Measurements from ENCODE around the gene ANKS1A. TPM values are rescaled to one million over a fixed set of nuclear protein-coding genes. Genes with fewer than 3 reads are reported as not detected.

The ANKS1A gene
- polyA plus RNA-seq, 3 donors: 1.7 to 8.0 (median 3.1) TPM

GRCh38 chr6:35038076-35038475 lies 149.0 kb downstream of the ANKS1A start:
- Mint-ChIP-seq H3K27ac (peak overlapping the region in 2 of 7 donors; percentile 46 to 55), H3K4me3 (no peak overlapping the region), H3K27me3 (ENCODE audit: low read depth in 3 of 3) (peaks cover 0 to 1% (median 0%) of the 10 kb centered on the region in 3 donors), H3K36me3 (peaks cover 42 to 55% of the 10 kb centered on the region in 2 donors), H3K9me3 (no peaks in the 10 kb centered on the region), H3K4me1 (peaks cover 52% of the 10 kb centered on the region)
- H3K9ac ChIP-seq (ENCODE audit: insufficient read depth, low read length, poor library complexity, severe bottlenecking): no peak overlapping the region
- TF ChIP-seq CTCF (IDR thresholded peaks at IDR 0.05): no peak
- peaks cover 8% of the 10 kb centered on the region for H3K79me2 ChIP-seq (ENCODE audit: insufficient read depth, low read length)
- H3K4me3 ChIP-seq (replicated peaks in 1 of 3; ENCODE audit: low read depth in 2 of 3, low read length in 3 of 3): no peak overlapping the region
- WGBS (ENCODE audit: insufficient coverage): 93% methylated on average over 3 of the region's 5 CpGs
- H3K9me3 ChIP-seq (replicated peaks in 1 of 2; ENCODE audit: control insufficient read depth in 1 of 2, insufficient read depth in 1 of 2, low read length in 2 of 2): no peaks in the 10 kb centered on the region
- intact Hi-C loops (cut with micrococcal nuclease): no loop called here
- no peak overlapping the region for H3K4me2 ChIP-seq (replicated peaks; ENCODE audit: extremely low read depth, low read length, poor library complexity, severe bottlenecking)
- no peak for DNase-seq
- H3K36me3 ChIP-seq (replicated peaks in 1 of 2; ENCODE audit: control insufficient read depth in 1 of 2, insufficient read depth in 2 of 2, low read length in 2 of 2): peaks cover 12 to 34% of the 10 kb centered on the region in 2 donors
- H3K27ac ChIP-seq (ENCODE audit: low read depth in 1 of 2, low read length in 2 of 2): no peak overlapping the region
- peaks cover 3% of the 10 kb centered on the region for H4K20me1 ChIP-seq (ENCODE audit: insufficient read depth, low read length)
- H2AFZ ChIP-seq (ENCODE audit: insufficient read depth, low read depth, low read length, poor library complexity, severe bottlenecking): no peak overlapping the region
- no peaks in the 10 kb centered on the region for H3K27me3 ChIP-seq (ENCODE audit: control insufficient read depth in 2 of 2, insufficient read depth in 2 of 2, low read length in 2 of 2)
- H3K4me1 ChIP-seq (ENCODE audit: control insufficient read depth in 1 of 2, insufficient read depth in 2 of 2, low read length in 2 of 2): peaks cover 34 to 50% of the 10 kb centered on the region in 2 donors

DNA sequence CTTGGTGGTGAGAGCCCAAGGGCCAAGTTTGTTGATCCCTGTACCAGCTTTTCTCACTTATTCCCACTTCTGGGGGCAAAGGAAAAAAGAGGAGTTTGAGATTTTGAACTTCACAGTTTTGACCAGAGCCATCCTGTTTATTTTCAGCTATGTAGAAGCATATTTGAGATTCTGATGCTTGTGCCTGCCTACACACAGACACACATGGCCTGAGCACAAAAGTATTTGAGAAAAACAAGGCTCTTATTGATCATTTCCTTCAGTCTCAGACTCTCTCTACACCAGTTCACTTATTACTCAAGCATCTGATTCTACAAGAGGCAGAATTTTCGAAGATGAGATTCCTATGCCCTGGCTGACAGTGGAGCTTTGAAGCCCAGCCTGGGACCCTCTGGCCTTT lies 151.3 kb downstream of the ANKS1A start:
- Mint-ChIP-seq H3K4me3 (no peak overlapping the region), H3K9me3 (no peaks in the 10 kb centered on the region), H3K27ac (peak overlapping the region in 3 of 7 donors; percentile 5 to 64 (median 22)), H3K27me3 (ENCODE audit: low read depth in 3 of 3) (peaks cover 0 to 1% (median 0%) of the 10 kb centered on the region in 3 donors), H3K36me3 (peaks cover 51 to 59% of the 10 kb centered on the region in 2 donors), H3K4me1 (peaks cover 56% of the 10 kb centered on the region)
- peaks cover 12 to 34% of the 10 kb centered on the region in 2 donors for H3K36me3 ChIP-seq (replicated peaks in 1 of 2; ENCODE audit: control insufficient read depth in 1 of 2, insufficient read depth in 2 of 2, low read length in 2 of 2)
- no peaks in the 10 kb centered on the region for H3K9me3 ChIP-seq (replicated peaks in 1 of 2; ENCODE audit: control insufficient read depth in 1 of 2, insufficient read depth in 1 of 2, low read length in 2 of 2)
- no peak overlapping the region for H3K4me3 ChIP-seq (replicated peaks in 1 of 3; ENCODE audit: low read depth in 2 of 3, low read length in 3 of 3)
- WGBS (ENCODE audit: insufficient coverage): 92% methylated on average over 1 of the region's 1 CpG
- H3K4me1 ChIP-seq (ENCODE audit: control insufficient read depth in 1 of 2, insufficient read depth in 2 of 2, low read length in 2 of 2): peaks cover 36 to 53% of the 10 kb centered on the region in 2 donors
- H4K20me1 ChIP-seq (ENCODE audit: insufficient read depth, low read length): no peaks in the 10 kb centered on the region
- no peak overlapping the region for H2AFZ ChIP-seq (ENCODE audit: insufficient read depth, low read depth, low read length, poor library complexity, severe bottlenecking)
- H3K27me3 ChIP-seq (ENCODE audit: control insufficient read depth in 2 of 2, insufficient read depth in 2 of 2, low read length in 2 of 2): no peaks in the 10 kb centered on the region
- no peak overlapping the region for H3K4me2 ChIP-seq (replicated peaks; ENCODE audit: extremely low read depth, low read length, poor library complexity, severe bottlenecking)
- H3K9ac ChIP-seq (ENCODE audit: insufficient read depth, low read length, poor library complexity, severe bottlenecking): no peak overlapping the region
- no peak for DNase-seq
- TF ChIP-seq CTCF (IDR thresholded peaks at IDR 0.05): no peak
- peaks cover 8% of the 10 kb centered on the region for H3K79me2 ChIP-seq (ENCODE audit: insufficient read depth, low read length)
- H3K27ac ChIP-seq (ENCODE audit: low read depth in 1 of 2, low read length in 2 of 2): no peak overlapping the region
- intact Hi-C loops (cut with micrococcal nuclease): loop anchor here in 1 of 2 donors (10.0 kb wide), 1 partner anchor 156 kb away; the partner anchor contains the start of genes ANKS1A and TAF11

Data from CD14-positive monocyte (primary cell).